Left lung (tissue), 10 donors: ENCODE measurements around the gene COL1A1. TPM values are rescaled to one million over a fixed set of nuclear protein-coding genes. Genes with fewer than 3 reads are reported as not detected.

Experiments
- ATAC-seq: fragments of 200-7000 bp; cut with Tn5 transposase; one replicate; pipeline ENCODE4 v1.9.1; 2020; ENCODE audit warnings: moderate library complexity
- DNase-seq, 4 donors: peaks; one replicate each; pipeline ENCODE4 v3.0.0-alpha.2; 2013 to 2020
- H3K27ac ChIP-seq, 2 donors: fragments of 200-600 bp; sonication (generic) in 1 of 2; one replicate each; pipeline versions ENCODE4 v1.5.0 to v1.8.0; 2020 to 2021
- H3K27me3 ChIP-seq, 2 donors: fragments of 200-600 bp; sonication (generic) in 1 of 2; one replicate each; pipeline versions ENCODE4 v1.5.0 to v1.8.0; 2020 to 2021
- H3K36me3 ChIP-seq, 2 donors: fragments of 200-600 bp; sonication (generic) in 1 of 2; one replicate each; pipeline versions ENCODE4 v1.5.0 to v1.8.0; 2020 to 2021
- H3K4me1 ChIP-seq, 2 donors: fragments of 200-600 bp; one replicate each; pipeline ENCODE4 v1.8.0; 2021
- H3K4me3 ChIP-seq, 2 donors: fragments of 200-600 bp; sonication (generic) in 1 of 2; one replicate each; pipeline versions ENCODE4 v1.5.0 to v1.8.0; 2020 to 2021; ENCODE audit warnings: mild to moderate bottlenecking in 1 of 2
- H3K9me3 ChIP-seq, 2 donors: fragments of 200-600 bp; sonication (generic) in 1 of 2; one replicate each; pipeline versions ENCODE4 v1.5.0 to v1.8.0; 2020 to 2021
- CTCF ChIP-seq, 2 donors: fragments of 200-600 bp; sonication (generic) in 1 of 2; IDR thresholded peaks; one replicate each; pipeline versions ENCODE4 v1.5.0 to v1.8.0; 2021; ENCODE audit warnings: antibody characterized with exemption in 2 of 2
- intact Hi-C, 2 donors: fragments of 100-400 bp; cut with DNase I; formaldehyde crosslinking; loops; one replicate each; pipeline versions ENCODE4 v1.11.2 to v1.14.2; 2022
- polyA plus RNA-seq, 6 donors: library from polyadenylated mRNA; unstranded; fragments of 120-200 nt; gene quantifications; one replicate each; pipeline ENCODE4 v1.2.1, GENCODE V29; 2013; ENCODE audit not compliant: insufficient read length in 6 of 6
- total RNA-seq, 2 donors: library from RNA; stranded (reverse); fragmentation: NEBNext Ultra II Directional; extraction: Animal tissue kit (Norgen Biotek cat#: 25700); gene quantifications; one replicate each; pipeline ENCODE4 v1.2.1, GENCODE V29; 2021
- donor health status: DM: no; HTN: yes; CAD: no.
- donor health status: DM: no; HTN: no; CAD: no.

The COL1A1 gene
- total and polyA plus RNA-seq, 8 donors, result 421 to 4,830 (median 675) TPM

GRCh38 chr17:50192618-50193291, 8.7 kb downstream of the COL1A1 start:
- ATAC-seq, result no peak
- H3K9me3 ChIP-seq, result no peaks in the 10 kb centered on the region
- intact Hi-C loops, result no loop called here
- no peak for TF ChIP-seq CTCF (IDR thresholded peaks at IDR 0.05)
- H3K4me3 ChIP-seq, result no peak overlapping the region
- peak overlapping the region in 1 of 2 donors; percentile 65 for H3K27ac ChIP-seq
- DNase-seq, result peak in 1 of 4 donors; percentile 45
- H3K36me3 ChIP-seq, result peaks cover 0 to 70% of the 10 kb centered on the region in 2 donors
- H3K27me3 ChIP-seq, result no peaks in the 10 kb centered on the region
- H3K4me1 ChIP-seq, result no peaks in the 10 kb centered on the region

GRCh38 chr17:50192144-50192617, 9.2 kb downstream of the COL1A1 start:
- H3K27ac ChIP-seq, result peak overlapping the region in 1 of 2 donors; percentile 65
- peaks cover 0 to 76% of the 10 kb centered on the region in 2 donors for H3K36me3 ChIP-seq
- H3K27me3 ChIP-seq, result no peaks in the 10 kb centered on the region
- no peaks in the 10 kb centered on the region for H3K9me3 ChIP-seq
- DNase-seq (peak in 1 of 4 donors; percentile 37), ATAC-seq (no peak)
- H3K4me3 ChIP-seq, result no peak overlapping the region
- H3K4me1 ChIP-seq, result no peaks in the 10 kb centered on the region
- intact Hi-C loops, result no loop called here
- TF ChIP-seq CTCF (IDR thresholded peaks at IDR 0.05), result no peak

GRCh38 chr17:50191359-50192143, 9.9 kb downstream of the COL1A1 start:
- Histone ChIP-seq H3K27ac (peak overlapping the region in 1 of 2 donors; percentile 65), H3K9me3 (no peaks in the 10 kb centered on the region), H3K36me3 (peaks cover 0 to 82% of the 10 kb centered on the region in 2 donors), H3K4me1 (no peaks in the 10 kb centered on the region), H3K4me3 (no peak overlapping the region), H3K27me3 (no peaks in the 10 kb centered on the region)
- DNase-seq (peak in 1 of 4 donors; percentile 58), ATAC-seq (no peak)
- no peak for TF ChIP-seq CTCF (IDR thresholded peaks at IDR 0.05)
- intact Hi-C loops, result no loop called here

GRCh38 chr17:50190603-50191358, 10.7 kb downstream of the COL1A1 start:
- Histone ChIP-seq H3K9me3 (no peaks in the 10 kb centered on the region), H3K27me3 (no peaks in the 10 kb centered on the region), H3K27ac (peak overlapping the region in 1 of 2 donors; percentile 65), H3K36me3 (peaks cover 0 to 82% of the 10 kb centered on the region in 2 donors), H3K4me1 (no peaks in the 10 kb centered on the region), H3K4me3 (no peak overlapping the region)
- intact Hi-C loops, result no loop called here
- no peak for TF ChIP-seq CTCF (IDR thresholded peaks at IDR 0.05)
- ATAC-seq (no peak), DNase-seq (peak in 1 of 4 donors; percentile 70)
